Large intestine (tissue), 12 donors: ENCODE data around the gene CCDC50. TPM values are rescaled to one million over a fixed set of nuclear protein-coding genes. Genes with fewer than 3 reads are reported as not detected.

Experiments used
- DNase-seq, 2 donors: peaks; one replicate each; pipeline versions ENCODE4 v3.0.0 to v3.0.0-alpha.2; 2013
- H3K27ac ChIP-seq: one replicate; pipeline ENCODE4 v1.5.1; 2013; ENCODE audit warnings: low read length
- H3K27me3 ChIP-seq: 2 replicates; pipeline ENCODE4 v1.6.1; 2013; ENCODE audit warnings: low read length; ENCODE audit not compliant: control insufficient read depth, insufficient read depth
- H3K36me3 ChIP-seq: 2 replicates; pipeline ENCODE4 v1.6.1; 2013; ENCODE audit warnings: low read length; ENCODE audit not compliant: control insufficient read depth, insufficient read depth
- H3K4me1 ChIP-seq: one replicate; pipeline ENCODE4 v1.6.1; 2013; ENCODE audit warnings: low read length; ENCODE audit not compliant: control insufficient read depth, insufficient read depth
- H3K4me3 ChIP-seq: one replicate; pipeline ENCODE4 v1.5.1; 2013; ENCODE audit warnings: low read length
- H3K9me3 ChIP-seq: one replicate; pipeline ENCODE4 v1.6.1; 2013; ENCODE audit warnings: mild to moderate bottlenecking, low read depth, low read length, moderate library complexity; ENCODE audit not compliant: control insufficient read depth
- WGBS: methylation state at CpG from one replicate; pipeline ENCODE4 v1.1.5; 2013; ENCODE audit warnings: low lambda C conversion rate; ENCODE audit not compliant: insufficient coverage; 5-methylcytosine and 5-hydroxymethylcytosine counted together
- long read RNA-seq, 11 donors: transcript quantifications; one replicate each; lab custom pipeline, GENCODE V29; 2026
- polyA plus RNA-seq: library from polyadenylated mRNA; unstranded; fragments of 120-200 nt; gene quantifications from one replicate; pipeline ENCODE4 v1.2.1, GENCODE V29; 2013

The CCDC50 gene
- polyA plus RNA-seq = 82.1 TPM
- long read RNA-seq, donor 1, full-length matches to known transcripts = 5 of 18 reads
- long read RNA-seq, donor 1, partial matches to known transcripts = 13 of 18 reads
- long read RNA-seq, donor 1, other reads (novel, unspliced or antisense) = 0 of 18 reads
- long read RNA-seq, donor 2, full-length matches to known transcripts = 3 of 79 reads
- long read RNA-seq, donor 2, partial matches to known transcripts = 76 of 79 reads
- long read RNA-seq, donor 2, other reads (novel, unspliced or antisense) = 0 of 79 reads
- long read RNA-seq, donor 3 = 0 reads
- long read RNA-seq, donor 4 = 0 reads
- long read RNA-seq, donor 5, transcript CCDC50-202 (11 exons, 1,926 nt) = major isoform, 7 of 19 reads
- long read RNA-seq, donor 5, partial matches to known transcripts = 12 of 19 reads
- long read RNA-seq, donor 5, other reads (novel, unspliced or antisense) = 0 of 19 reads
- long read RNA-seq, donor 6, full-length matches to known transcripts = 13 of 57 reads
- long read RNA-seq, donor 6, partial matches to known transcripts = 44 of 57 reads
- long read RNA-seq, donor 6, other reads (novel, unspliced or antisense) = 0 of 57 reads
- long read RNA-seq, donor 7, partial matches to known transcripts = 6 of 10 reads
- long read RNA-seq, donor 7, other reads (novel, unspliced or antisense) = 0 of 10 reads
- long read RNA-seq, donor 8, full-length matches to known transcripts = 11 of 83 reads
- long read RNA-seq, donor 8, partial matches to known transcripts = 72 of 83 reads
- long read RNA-seq, donor 8, other reads (novel, unspliced or antisense) = 0 of 83 reads
- long read RNA-seq, donor 9, full-length matches to known transcripts = 3 of 52 reads
- long read RNA-seq, donor 9, partial matches to known transcripts = 49 of 52 reads
- long read RNA-seq, donor 9, other reads (novel, unspliced or antisense) = 0 of 52 reads
- long read RNA-seq, donor 10, full-length matches to known transcripts = 12 of 50 reads
- long read RNA-seq, donor 10, partial matches to known transcripts = 38 of 50 reads
- long read RNA-seq, donor 10, other reads (novel, unspliced or antisense) = 0 of 50 reads
- long read RNA-seq, donor 11, full-length matches to known transcripts = 6 of 36 reads
- long read RNA-seq, donor 11, partial matches to known transcripts = 30 of 36 reads
- long read RNA-seq, donor 11, other reads (novel, unspliced or antisense) = 0 of 36 reads

GRCh38 chr3:191328962-191329653 is at the start of gene CCDC50:
Gene CCDC50, plus strand, starts transcription at chr3:191329394. Its CDS starts 281 bp downstream, at chr3:191329675.
- no CpG with 5 or more reads among the region's 63 CpGs for WGBS
- no peaks in the 10 kb centered on the region for H3K9me3 ChIP-seq
- peaks cover 5% of the 10 kb centered on the region for H3K4me1 ChIP-seq
- H3K27me3 ChIP-seq = no peaks in the 10 kb centered on the region
- H3K36me3 ChIP-seq = no peaks in the 10 kb centered on the region
- peak within 1 kb of the TSS; percentile 87 for H3K27ac ChIP-seq
- H3K4me3 ChIP-seq = peak within 1 kb of the TSS; percentile 95
- peak; percentile 69 to 90 for DNase-seq

GRCh38 chr3:191280111-191280510 is 49.1 kb upstream of the CCDC50 start:
- no peak overlapping the region for H3K4me3 ChIP-seq
- no peaks in the 10 kb centered on the region for H3K36me3 ChIP-seq
- no peak overlapping the region for H3K27ac ChIP-seq
- no peaks in the 10 kb centered on the region for H3K4me1 ChIP-seq
- no peaks in the 10 kb centered on the region for H3K9me3 ChIP-seq
- no peaks in the 10 kb centered on the region for H3K27me3 ChIP-seq
- WGBS = no CpG with 5 or more reads among the region's 1 CpG
- DNase-seq = no peak

GRCh38 chr3:191280882-191281281 is 48.3 kb upstream of the CCDC50 start:
- Histone ChIP-seq H3K27me3 (no peaks in the 10 kb centered on the region), H3K4me3 (no peak overlapping the region), H3K27ac (no peak overlapping the region), H3K36me3 (no peaks in the 10 kb centered on the region), H3K4me1 (no peaks in the 10 kb centered on the region), H3K9me3 (no peaks in the 10 kb centered on the region)
- no peak for DNase-seq

GRCh38 chr3:191282251-191283185 is 46.7 kb upstream of the CCDC50 start:
- H3K9me3 ChIP-seq = no peaks in the 10 kb centered on the region
- DNase-seq = no peak
- H3K36me3 ChIP-seq = no peaks in the 10 kb centered on the region
- no peak overlapping the region for H3K4me3 ChIP-seq
- no peaks in the 10 kb centered on the region for H3K27me3 ChIP-seq
- no peaks in the 10 kb centered on the region for H3K4me1 ChIP-seq
- WGBS = 100% methylated on average over 3 of the region's 4 CpGs
- H3K27ac ChIP-seq = no peak overlapping the region

GRCh38 chr3:191283400-191283799 is 45.8 kb upstream of the CCDC50 start:
- 100% methylated on average over 1 of the region's 2 CpGs for WGBS
- H3K36me3 ChIP-seq = no peaks in the 10 kb centered on the region
- DNase-seq = no peak
- no peaks in the 10 kb centered on the region for H3K9me3 ChIP-seq
- H3K27ac ChIP-seq = no peak overlapping the region
- no peak overlapping the region for H3K4me3 ChIP-seq
- no peaks in the 10 kb centered on the region for H3K4me1 ChIP-seq
- H3K27me3 ChIP-seq = no peaks in the 10 kb centered on the region

- WGBS = 94% methylated on average over 3 of the region's 4 CpGs
- no peak for DNase-seq
- H3K4me1 ChIP-seq = no peaks in the 10 kb centered on the region
- no peak overlapping the region for H3K4me3 ChIP-seq
- no peaks in the 10 kb centered on the region for H3K9me3 ChIP-seq
- no peak overlapping the region for H3K27ac ChIP-seq
- no peaks in the 10 kb centered on the region for H3K27me3 ChIP-seq
- H3K36me3 ChIP-seq = no peaks in the 10 kb centered on the region
These were observed 38.7 kb upstream of the CCDC50 start for GRCh38 chr3:191290311-191291025.

GRCh38 chr3:191292243-191293015 is 36.8 kb upstream of the CCDC50 start:
- Histone ChIP-seq H3K9me3 (no peaks in the 10 kb centered on the region), H3K27me3 (no peaks in the 10 kb centered on the region), H3K4me1 (no peaks in the 10 kb centered on the region), H3K4me3 (no peak overlapping the region), H3K27ac (no peak overlapping the region), H3K36me3 (no peaks in the 10 kb centered on the region)
- DNase-seq = no peak
- WGBS = 56% methylated on average over 1 of the region's 5 CpGs

GRCh38 chr3:191294291-191294690 is 34.9 kb upstream of the CCDC50 start:
- DNase-seq = no peak
- no CpG with 5 or more reads among the region's 1 CpG for WGBS
- no peaks in the 10 kb centered on the region for H3K4me1 ChIP-seq
- no peak overlapping the region for H3K4me3 ChIP-seq
- H3K9me3 ChIP-seq = no peaks in the 10 kb centered on the region
- no peaks in the 10 kb centered on the region for H3K36me3 ChIP-seq
- no peak overlapping the region for H3K27ac ChIP-seq
- H3K27me3 ChIP-seq = no peaks in the 10 kb centered on the region
